ENCODE data around the gene ZDHHC24.

Gene ZDHHC24

GRCh38 chr11:66510271-66510989 is 35.4 kb downstream of the ZDHHC24 start, which contains the start of gene BBS1:
BBS1 (plus strand) TSS chr11:66510635; CDS start chr11:66510660, 25 bp downstream.
- Histone ChIP-seq H3K4me3 (ENCODE audit: low read length) (peak within 1 kb of the TSS; percentile 85), H3K9ac (ENCODE audit: low read length) (peak within 1 kb of the TSS; percentile 51), H3K9me3 (ENCODE audit: control insufficient read depth, low read depth, low read length) (no peaks in the 10 kb centered on the region), H3K27me3 (ENCODE audit: control insufficient read depth, insufficient read depth, low read length) (no peaks in the 10 kb centered on the region), H3K36me3 (ENCODE audit: control insufficient read depth, low read depth, low read length) (peaks cover 6% of the 10 kb centered on the region), H3K4me1 (ENCODE audit: control insufficient read depth, low read depth, low read length) (peaks cover 4% of the 10 kb centered on the region), H3K27ac (ENCODE audit: low read length) (no peak within 1 kb of the TSS)

- Histone ChIP-seq H3K27me3 (ENCODE audit: control insufficient read depth, insufficient read depth, low read length) (no peaks in the 10 kb centered on the region), H3K4me3 (ENCODE audit: low read length) (no peak overlapping the region), H3K27ac (ENCODE audit: low read length) (no peak overlapping the region), H3K9me3 (ENCODE audit: control insufficient read depth, low read depth, low read length) (no peaks in the 10 kb centered on the region), H3K9ac (ENCODE audit: low read length) (no peak overlapping the region), H3K4me1 (ENCODE audit: control insufficient read depth, low read depth, low read length) (peaks cover 4% of the 10 kb centered on the region), H3K36me3 (ENCODE audit: control insufficient read depth, low read depth, low read length) (peaks cover 19% of the 10 kb centered on the region)
These were observed 36.7 kb downstream of the ZDHHC24 start for GRCh38 chr11:66509131-66509561.

- Histone ChIP-seq H3K27me3 (ENCODE audit: control insufficient read depth, insufficient read depth, low read length) (no peaks in the 10 kb centered on the region), H3K36me3 (ENCODE audit: control insufficient read depth, low read depth, low read length) (peaks cover 21% of the 10 kb centered on the region), H3K4me1 (ENCODE audit: control insufficient read depth, low read depth, low read length) (no peaks in the 10 kb centered on the region), H3K9ac (ENCODE audit: low read length) (no peak overlapping the region), H3K4me3 (ENCODE audit: low read length) (no peak overlapping the region), H3K27ac (ENCODE audit: low read length) (no peak overlapping the region), H3K9me3 (ENCODE audit: control insufficient read depth, low read depth, low read length) (no peaks in the 10 kb centered on the region)
These were observed 40.5 kb downstream of the ZDHHC24 start for GRCh38 chr11:66505276-66505816.

GRCh38 chr11:66498506-66498905 is 47.3 kb downstream of the ZDHHC24 start:
- H3K9ac ChIP-seq (ENCODE audit: low read length): no peak overlapping the region
- no peaks in the 10 kb centered on the region for H3K9me3 ChIP-seq (ENCODE audit: control insufficient read depth, low read depth, low read length)
- H3K4me1 ChIP-seq (ENCODE audit: control insufficient read depth, low read depth, low read length): no peaks in the 10 kb centered on the region
- no peaks in the 10 kb centered on the region for H3K27me3 ChIP-seq (ENCODE audit: control insufficient read depth, insufficient read depth, low read length)
- peaks cover 31% of the 10 kb centered on the region for H3K36me3 ChIP-seq (ENCODE audit: control insufficient read depth, low read depth, low read length)
- H3K27ac ChIP-seq (ENCODE audit: low read length): no peak overlapping the region
- no peak overlapping the region for H3K4me3 ChIP-seq (ENCODE audit: low read length)

GRCh38 chr11:66497206-66497605 is 48.6 kb downstream of the ZDHHC24 start:
- Histone ChIP-seq H3K9ac (ENCODE audit: low read length) (no peak overlapping the region), H3K27me3 (ENCODE audit: control insufficient read depth, insufficient read depth, low read length) (no peaks in the 10 kb centered on the region), H3K9me3 (ENCODE audit: control insufficient read depth, low read depth, low read length) (no peaks in the 10 kb centered on the region), H3K4me3 (ENCODE audit: low read length) (no peak overlapping the region), H3K27ac (ENCODE audit: low read length) (no peak overlapping the region), H3K4me1 (ENCODE audit: control insufficient read depth, low read depth, low read length) (no peaks in the 10 kb centered on the region), H3K36me3 (ENCODE audit: control insufficient read depth, low read depth, low read length) (peaks cover 43% of the 10 kb centered on the region)

- H3K36me3 ChIP-seq (ENCODE audit: control insufficient read depth, low read depth, low read length): peaks cover 46% of the 10 kb centered on the region
- peaks cover 5% of the 10 kb centered on the region for H3K4me1 ChIP-seq (ENCODE audit: control insufficient read depth, low read depth, low read length)
- H3K9me3 ChIP-seq (ENCODE audit: control insufficient read depth, low read depth, low read length): no peaks in the 10 kb centered on the region
- H3K27ac ChIP-seq (ENCODE audit: low read length): no peak overlapping the region
- H3K27me3 ChIP-seq (ENCODE audit: control insufficient read depth, insufficient read depth, low read length): no peaks in the 10 kb centered on the region
- H3K4me3 ChIP-seq (ENCODE audit: low read length): no peak overlapping the region
- no peak overlapping the region for H3K9ac ChIP-seq (ENCODE audit: low read length)
These were observed 50.4 kb downstream of the ZDHHC24 start for GRCh38 chr11:66495401-66495854.

- H3K4me1 ChIP-seq (ENCODE audit: control insufficient read depth, low read depth, low read length): peaks cover 5% of the 10 kb centered on the region
- no peaks in the 10 kb centered on the region for H3K9me3 ChIP-seq (ENCODE audit: control insufficient read depth, low read depth, low read length)
- no peak overlapping the region for H3K27ac ChIP-seq (ENCODE audit: low read length)
- H3K36me3 ChIP-seq (ENCODE audit: control insufficient read depth, low read depth, low read length): peaks cover 43% of the 10 kb centered on the region
- no peaks in the 10 kb centered on the region for H3K27me3 ChIP-seq (ENCODE audit: control insufficient read depth, insufficient read depth, low read length)
- no peak overlapping the region for H3K9ac ChIP-seq (ENCODE audit: low read length)
- H3K4me3 ChIP-seq (ENCODE audit: low read length): no peak overlapping the region
These were observed 50.9 kb downstream of the ZDHHC24 start for GRCh38 chr11:66494935-66495334.

GRCh38 chr11:66494458-66494857 is 51.4 kb downstream of the ZDHHC24 start:
- Histone ChIP-seq H3K36me3 (ENCODE audit: control insufficient read depth, low read depth, low read length) (peaks cover 43% of the 10 kb centered on the region), H3K9ac (ENCODE audit: low read length) (no peak overlapping the region)

GRCh38 chr11:66493130-66493529 is 52.7 kb downstream of the ZDHHC24 start:
- Histone ChIP-seq H3K9me3 (ENCODE audit: control insufficient read depth, low read depth, low read length) (no peaks in the 10 kb centered on the region), H3K4me1 (ENCODE audit: control insufficient read depth, low read depth, low read length) (peaks cover 5% of the 10 kb centered on the region), H3K27ac (ENCODE audit: low read length) (no peak overlapping the region), H3K27me3 (ENCODE audit: control insufficient read depth, insufficient read depth, low read length) (no peaks in the 10 kb centered on the region), H3K4me3 (ENCODE audit: low read length) (no peak overlapping the region), H3K9ac (ENCODE audit: low read length) (no peak overlapping the region), H3K36me3 (ENCODE audit: control insufficient read depth, low read depth, low read length) (peaks cover 44% of the 10 kb centered on the region)

More at GRCh38 chr11:66494458-66494857, 51.4 kb downstream of the ZDHHC24 start:
- Histone ChIP-seq H3K27ac (ENCODE audit: low read length) (no peak overlapping the region), H3K4me1 (ENCODE audit: control insufficient read depth, low read depth, low read length) (peaks cover 5% of the 10 kb centered on the region), H3K9me3 (ENCODE audit: control insufficient read depth, low read depth, low read length) (no peaks in the 10 kb centered on the region), H3K4me3 (ENCODE audit: low read length) (no peak overlapping the region), H3K27me3 (ENCODE audit: control insufficient read depth, insufficient read depth, low read length) (no peaks in the 10 kb centered on the region)

GRCh38 chr11:66492161-66492865 is 53.5 kb downstream of the ZDHHC24 start:
- no peaks in the 10 kb centered on the region for H3K27me3 ChIP-seq (ENCODE audit: control insufficient read depth, insufficient read depth, low read length)
- H3K4me3 ChIP-seq (ENCODE audit: low read length): no peak overlapping the region
- H3K4me1 ChIP-seq (ENCODE audit: control insufficient read depth, low read depth, low read length): peaks cover 5% of the 10 kb centered on the region
- peaks cover 49% of the 10 kb centered on the region for H3K36me3 ChIP-seq (ENCODE audit: control insufficient read depth, low read depth, low read length)
- H3K9ac ChIP-seq (ENCODE audit: low read length): no peak overlapping the region
- no peaks in the 10 kb centered on the region for H3K9me3 ChIP-seq (ENCODE audit: control insufficient read depth, low read depth, low read length)
- H3K27ac ChIP-seq (ENCODE audit: low read length): no peak overlapping the region

GRCh38 chr11:66491315-66491935 is 54.4 kb downstream of the ZDHHC24 start:
- H3K4me3 ChIP-seq (ENCODE audit: low read length): no peak overlapping the region
- no peaks in the 10 kb centered on the region for H3K9me3 ChIP-seq (ENCODE audit: control insufficient read depth, low read depth, low read length)
- H3K27me3 ChIP-seq (ENCODE audit: control insufficient read depth, insufficient read depth, low read length): no peaks in the 10 kb centered on the region
- peaks cover 43% of the 10 kb centered on the region for H3K36me3 ChIP-seq (ENCODE audit: control insufficient read depth, low read depth, low read length)
- peak overlapping the region; percentile 37 for H3K9ac ChIP-seq (ENCODE audit: low read length)
- H3K4me1 ChIP-seq (ENCODE audit: control insufficient read depth, low read depth, low read length): peaks cover 5% of the 10 kb centered on the region
- no peak overlapping the region for H3K27ac ChIP-seq (ENCODE audit: low read length)
